K562 (cell line): ENCODE measurements around the gene ARID3B. TPM values are rescaled to one million over a fixed set of nuclear protein-coding genes. Genes with fewer than 3 reads are reported as not detected.

Experiments used
- ARNT ChIP-seq, 2 experiments: fragments of 450-650 bp; IDR thresholded peaks; 2 replicates each; pipeline ENCODE4 v1.6.1; 2016; ENCODE audit warnings: mild to moderate bottlenecking in 1 of 2
- CBX5 ChIP-seq: IDR thresholded peaks from 2 replicates; pipeline ENCODE4 v1.6.1; 2014; ENCODE audit warnings: low read depth, borderline replicate concordance
- CREM ChIP-seq: IDR thresholded peaks from 2 replicates; pipeline ENCODE4 v1.6.1; 2014; ENCODE audit warnings: antibody characterized with exemption, low read depth
- ETV5 ChIP-seq: sonication (generic); formaldehyde crosslinking; IDR thresholded peaks from 2 replicates; pipeline ENCODE4 v1.4.0; 2020; ENCODE audit warnings: low read depth, mild to moderate bottlenecking, missing genetic modification reagents
- ETV6 ChIP-seq, 3 experiments: fragments of 150-350 bp in 1 of 3; sonication (generic) in 1 of 3; formaldehyde crosslinking in 1 of 3; IDR thresholded peaks; 2 replicates each; pipeline versions ENCODE4 v1.6.1 to v1.8.0; 2014 to 2022; ENCODE audit warnings: borderline replicate concordance in 2 of 3, low read depth in 2 of 3, antibody characterized with exemption in 1 of 3, low read length in 1 of 3, mild to moderate bottlenecking in 1 of 3, missing genetic modification reagents in 1 of 3
- MAZ ChIP-seq, 2 experiments: fragments of 450-650 bp in 1 of 2; sonication (generic) in 1 of 2; formaldehyde crosslinking; IDR thresholded peaks in 1 of 2; conservative IDR thresholded peaks in 1 of 2; 2 replicates each; pipeline versions ENCODE4 v1.4.0 to v1.5.0; 2020; ENCODE audit warnings: mild to moderate bottlenecking in 1 of 2, missing genetic modification reagents in 1 of 2
- MCM2 ChIP-seq: fragments of 450-650 bp; IDR thresholded peaks from 2 replicates; pipeline ENCODE4 v1.6.1; 2017; ENCODE audit warnings: low read depth, mild to moderate bottlenecking
- MTA2 ChIP-seq: fragments of 450-650 bp; IDR thresholded peaks from 2 replicates; pipeline ENCODE4 v1.6.1; 2016; ENCODE audit warnings: low read depth
- PCBP1 ChIP-seq: fragments of 200-400 bp; formaldehyde crosslinking; IDR thresholded peaks from 2 replicates; pipeline ENCODE4 v1.6.1; 2018; ENCODE audit warnings: mild to moderate bottlenecking, low read depth, low read length; ENCODE audit not compliant: poor library complexity, severe bottlenecking
- POLR2AphosphoS5 ChIP-seq: IDR thresholded peaks from 2 replicates; pipeline ENCODE4 v1.6.1; 2011; ENCODE audit warnings: mild to moderate bottlenecking, low read depth, low read length, moderate library complexity; ENCODE audit not compliant: control insufficient read depth, insufficient read depth
- POLR2G ChIP-seq: fragments of 200-400 bp; formaldehyde crosslinking; IDR thresholded peaks from 2 replicates; pipeline ENCODE4 v1.6.1; 2017; ENCODE audit warnings: low read depth, mild to moderate bottlenecking, antibody characterized with exemption, low read length, moderate library complexity
- SAFB2 ChIP-seq: fragments of 200-400 bp; formaldehyde crosslinking; IDR thresholded peaks from 2 replicates; pipeline ENCODE4 v1.6.1; 2018; ENCODE audit warnings: borderline replicate concordance, low read length, low read depth, moderate library complexity; ENCODE audit not compliant: severe bottlenecking
- SETDB1 ChIP-seq: IDR thresholded peaks from one replicate; pipeline ENCODE4 v1.6.1; 2012; ENCODE audit warnings: low read length, control low read depth, inconsistent platforms
- SMC3 ChIP-seq: conservative IDR thresholded peaks from 2 replicates; pipeline ENCODE4 v1.6.1; 2011; ENCODE audit warnings: low read depth, low read length, improper control_type of control experiment; ENCODE audit not compliant: insufficient read depth
- SP1 ChIP-seq: sonication (generic); formaldehyde crosslinking; IDR thresholded peaks from 2 replicates; pipeline ENCODE4 v1.8.1; 2022; ENCODE audit warnings: mild to moderate bottlenecking, missing genetic modification reagents
- TCF3 ChIP-seq: sonication (generic); formaldehyde crosslinking; IDR thresholded peaks from 2 replicates; pipeline ENCODE4 v1.4.0; 2020; ENCODE audit warnings: mild to moderate bottlenecking, missing genetic modification reagents
- ZNF324 ChIP-seq: fragments of 250-450 bp; sonication (Bioruptor Pico); IDR thresholded peaks from 2 replicates; pipeline ENCODE4 v1.4.0; 2020; ENCODE audit warnings: mild to moderate bottlenecking
- polyA plus RNA-seq, 8 experiments: library from polyadenylated mRNA; depleted of rRNA in 4 of 8; stranded (reverse) in 5 of 8; unstranded in 3 of 8; fragments of >200 nt; fragmentation: Nextera tagmentation in 2 of 8; fragmentation: Illumina TruSeq in 1 of 8; extraction: Ambion mirVana in 2 of 8; extraction: Trizol in 1 of 8; gene quantifications; 2 replicates each; pipeline versions ENCODE4 v1.2.1 to v1.2.3, GENCODE V29; 2011 to 2014; ENCODE audit warnings: inconsistent platforms in 1 of 8, missing spikeins in 1 of 8
- total RNA-seq, 7 experiments: library from RNA; depleted of rRNA in 6 of 7; stranded (reverse); fragments of >200 nt in 6 of 7; fragmentation: Illumina TruSeq in 2 of 7; extraction: Trizol in 2 of 7; gene quantifications; 2 replicates each; pipeline versions ENCODE4 v1.2.1 to v1.2.3, GENCODE V29; 2011 to 2021; ENCODE audit warnings: low replicate concordance in 1 of 7
- TF ChIP-seq, protein P1 (sequence below), 2 experiments: fragments of 150-350 bp in 1 of 2; IDR thresholded peaks; 2 replicates each; pipeline ENCODE4 v1.6.1; 2012 to 2016; ENCODE audit warnings: low read depth in 2 of 2, low read length in 2 of 2, mild to moderate bottlenecking in 1 of 2, moderate library complexity in 1 of 2
- TF ChIP-seq, protein P2 (sequence below): fragments of 250-450 bp; sonication (Bioruptor Pico); IDR thresholded peaks from 2 replicates; pipeline ENCODE4 v1.5.0; 2020; ENCODE audit warnings: mild to moderate bottlenecking
- TF ChIP-seq, protein P3 (sequence below), 2 experiments: fragments of 250-450 bp in 1 of 2; fragments of 450-650 bp in 1 of 2; sonication (Bioruptor Pico) in 1 of 2; IDR thresholded peaks; 2 replicates each; pipeline versions ENCODE4 v1.6.1 to v1.8.0; 2016 to 2021; ENCODE audit warnings: mild to moderate bottlenecking in 2 of 2, moderate library complexity in 2 of 2, missing compliant biosample characterization in 1 of 2, missing genetic modification characterization in 1 of 2

ARID3B gene
- total and polyA plus RNA-seq, 9 of the 15 experiments (the other 6 are each of a cell fraction or from before 2014, with no cell fraction given): 0.32 to 15.1 (median 7.1) TPM

DNA sequence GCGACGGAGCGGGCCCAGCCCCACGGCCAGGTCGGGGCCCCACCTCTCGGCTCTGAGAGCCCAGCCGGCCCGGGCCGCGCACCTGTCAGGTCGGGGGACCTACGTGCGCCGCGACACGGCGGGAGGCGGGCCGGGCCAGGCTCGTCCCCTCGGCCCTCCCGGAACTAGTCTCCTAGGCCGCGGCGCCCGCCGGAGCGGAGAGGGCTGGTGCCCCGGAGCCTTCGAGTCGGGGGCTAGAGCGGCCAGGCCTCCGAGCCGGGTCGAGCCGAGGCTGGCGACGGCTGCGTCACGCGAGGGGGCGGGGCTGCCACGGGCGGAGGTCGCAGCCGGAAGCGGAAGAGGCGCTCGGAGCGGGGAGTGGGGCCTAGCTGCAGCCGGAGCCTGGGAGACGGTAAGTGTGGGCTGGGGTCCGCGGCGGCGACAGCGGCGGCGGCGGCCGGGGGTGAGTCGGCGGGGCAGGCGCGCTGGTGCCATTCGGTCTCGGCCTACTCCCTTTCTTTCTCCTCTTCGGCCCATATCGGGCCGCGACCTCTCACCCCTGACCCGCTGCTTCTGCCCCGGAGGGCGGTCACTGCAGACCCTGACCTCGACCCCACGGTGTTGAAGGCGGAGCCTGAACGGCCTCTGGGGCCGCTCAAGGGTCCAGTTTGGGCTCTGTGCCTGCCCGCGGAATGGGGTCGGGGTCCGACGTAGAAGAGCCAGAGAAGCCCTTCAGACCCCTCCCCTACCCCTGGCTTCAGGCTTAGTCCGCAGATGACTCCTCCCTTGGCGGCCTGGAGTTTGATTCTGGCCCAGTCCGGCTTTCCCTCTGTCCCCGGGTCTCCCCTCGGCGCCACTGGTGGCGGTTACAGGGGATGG is 74.7 kb downstream of the ARID3B start, which contains the start of gene CLK3 (continued):
- TF ChIP-seq, protein P1, sequence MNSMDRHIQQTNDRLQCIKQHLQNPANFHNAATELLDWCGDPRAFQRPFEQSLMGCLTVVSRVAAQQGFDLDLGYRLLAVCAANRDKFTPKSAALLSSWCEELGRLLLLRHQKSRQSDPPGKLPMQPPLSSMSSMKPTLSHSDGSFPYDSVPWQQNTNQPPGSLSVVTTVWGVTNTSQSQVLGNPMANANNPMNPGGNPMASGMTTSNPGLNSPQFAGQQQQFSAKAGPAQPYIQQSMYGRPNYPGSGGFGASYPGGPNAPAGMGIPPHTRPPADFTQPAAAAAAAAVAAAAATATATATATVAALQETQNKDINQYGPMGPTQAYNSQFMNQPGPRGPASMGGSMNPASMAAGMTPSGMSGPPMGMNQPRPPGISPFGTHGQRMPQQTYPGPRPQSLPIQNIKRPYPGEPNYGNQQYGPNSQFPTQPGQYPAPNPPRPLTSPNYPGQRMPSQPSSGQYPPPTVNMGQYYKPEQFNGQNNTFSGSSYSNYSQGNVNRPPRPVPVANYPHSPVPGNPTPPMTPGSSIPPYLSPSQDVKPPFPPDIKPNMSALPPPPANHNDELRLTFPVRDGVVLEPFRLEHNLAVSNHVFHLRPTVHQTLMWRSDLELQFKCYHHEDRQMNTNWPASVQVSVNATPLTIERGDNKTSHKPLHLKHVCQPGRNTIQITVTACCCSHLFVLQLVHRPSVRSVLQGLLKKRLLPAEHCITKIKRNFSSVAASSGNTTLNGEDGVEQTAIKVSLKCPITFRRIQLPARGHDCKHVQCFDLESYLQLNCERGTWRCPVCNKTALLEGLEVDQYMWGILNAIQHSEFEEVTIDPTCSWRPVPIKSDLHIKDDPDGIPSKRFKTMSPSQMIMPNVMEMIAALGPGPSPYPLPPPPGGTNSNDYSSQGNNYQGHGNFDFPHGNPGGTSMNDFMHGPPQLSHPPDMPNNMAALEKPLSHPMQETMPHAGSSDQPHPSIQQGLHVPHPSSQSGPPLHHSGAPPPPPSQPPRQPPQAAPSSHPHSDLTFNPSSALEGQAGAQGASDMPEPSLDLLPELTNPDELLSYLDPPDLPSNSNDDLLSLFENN (IDR thresholded peaks at IDR 0.05; ENCODE audit: low read depth in 2 of 2, low read length in 2 of 2): 0 out of 4 replicates have a peak, but pooled peaks of 1 of the 2 experiments have one; percentile 19
- no peak for TF ChIP-seq MTA2
- TF ChIP-seq, protein P2, sequence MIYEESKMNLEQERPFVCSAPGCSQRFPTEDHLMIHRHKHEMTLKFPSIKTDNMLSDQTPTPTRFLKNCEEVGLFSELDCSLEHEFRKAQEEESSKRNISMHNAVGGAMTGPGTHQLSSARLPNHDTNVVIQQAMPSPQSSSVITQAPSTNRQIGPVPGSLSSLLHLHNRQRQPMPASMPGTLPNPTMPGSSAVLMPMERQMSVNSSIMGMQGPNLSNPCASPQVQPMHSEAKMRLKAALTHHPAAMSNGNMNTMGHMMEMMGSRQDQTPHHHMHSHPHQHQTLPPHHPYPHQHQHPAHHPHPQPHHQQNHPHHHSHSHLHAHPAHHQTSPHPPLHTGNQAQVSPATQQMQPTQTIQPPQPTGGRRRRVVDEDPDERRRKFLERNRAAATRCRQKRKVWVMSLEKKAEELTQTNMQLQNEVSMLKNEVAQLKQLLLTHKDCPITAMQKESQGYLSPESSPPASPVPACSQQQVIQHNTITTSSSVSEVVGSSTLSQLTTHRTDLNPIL (CRISPR knock-in tag): no peak
- TF ChIP-seq, protein P3, sequence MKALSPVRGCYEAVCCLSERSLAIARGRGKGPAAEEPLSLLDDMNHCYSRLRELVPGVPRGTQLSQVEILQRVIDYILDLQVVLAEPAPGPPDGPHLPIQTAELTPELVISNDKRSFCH (CRISPR knock-in tag; IDR thresholded peaks at IDR 0.05): no peak
- TF ChIP-seq, protein P3 (tag; IDR thresholded peaks at IDR 0.05): peak; percentile 79; the same call in 1 of the 2 replicates
- peak; percentile 96 for TF ChIP-seq MAZ (CRISPR knock-in tag; conservative IDR thresholded peaks at IDR 0.05 in 1 of 2, IDR thresholded peaks at IDR 0.05 in 1 of 2)
- no peak for TF ChIP-seq ZNF324 (CRISPR knock-in tag)
- TF ChIP-seq POLR2AphosphoS5: peak; percentile 52; the same call in 1 of the 2 replicates
- no peak for TF ChIP-seq SMC3
- no peak for TF ChIP-seq MCM2
- no peak for TF ChIP-seq ARNT (IDR thresholded peaks at IDR 0.05)
- TF ChIP-seq CREM: peak; percentile 97
- TF ChIP-seq SETDB1: no peak
- peak; percentile 97 for TF ChIP-seq POLR2G
- TF ChIP-seq ETV6 (IDR thresholded peaks at IDR 0.05; ENCODE audit: borderline replicate concordance in 1 of 2, low read depth in 2 of 2, low read length in 1 of 2): peak in 1 of 2 experiments; percentile 65; a peak in 1 of 4 replicates
- no peak for TF ChIP-seq ETV6 (CRISPR knock-in tag; IDR thresholded peaks at IDR 0.05; ENCODE audit: borderline replicate concordance)
- TF ChIP-seq CBX5: no peak
- TF ChIP-seq SP1 (CRISPR knock-in tag): peak; percentile 77; the same call in 1 of the 2 replicates
- TF ChIP-seq TCF3 (CRISPR knock-in tag): peak; percentile 45
- peak; percentile 49 for TF ChIP-seq PCBP1
- peak; percentile 92 for TF ChIP-seq ETV5 (CRISPR knock-in tag)
- no peak for TF ChIP-seq SAFB2
